Activated CD4-positive, alpha-beta T cell treated with anti-CD3 and anti-CD28 coated beads, Interleukin-2, amount 50 U/mL, for 1 hour (primary cell): ENCODE results near the gene INPP5A.
"Not testable (repeated sequence)": the region's sequence is repeated elsewhere in the genome, so short reads cannot be mapped to it uniquely, and the experiment has no call there.

Source experiments
- DNase-seq: peaks from one replicate; pipeline ENCODE4 v3.0.0-alpha.2; 2020

INPP5A gene

GRCh38 chr10:132584081-132584480, 46.5 kb downstream of the INPP5A start:
- no peak for DNase-seq

GRCh38 chr10:132585732-132586722, 48.4 kb downstream of the INPP5A start:
- DNase-seq, result no peak

- no peak for DNase-seq
Measured at GRCh38 chr10:132586739-132587138, 49.2 kb downstream of the INPP5A start.

- DNase-seq, result no peak
Measured at GRCh38 chr10:132587175-132587574, 49.6 kb downstream of the INPP5A start.

GRCh38 chr10:132588301-132589013, 50.9 kb downstream of the INPP5A start:
- DNase-seq, result no peak

- no peak for DNase-seq
Measured at GRCh38 chr10:132589015-132589414, 51.4 kb downstream of the INPP5A start.

GRCh38 chr10:132589681-132590080, 52.1 kb downstream of the INPP5A start:
- no peak for DNase-seq

- no peak for DNase-seq
Measured at GRCh38 chr10:132590094-132590751, 52.6 kb downstream of the INPP5A start.

GRCh38 chr10:132590752-132591121, 53.1 kb downstream of the INPP5A start:
- DNase-seq, result no peak

- DNase-seq, result no peak
Measured at GRCh38 chr10:132591166-132591971, 53.8 kb downstream of the INPP5A start.

- DNase-seq, result no peak
Measured at GRCh38 chr10:132592790-132593383, 55.3 kb downstream of the INPP5A start.

- no peak for DNase-seq
Measured at GRCh38 chr10:132593389-132593788, 55.8 kb downstream of the INPP5A start.

- no peak for DNase-seq
Measured at GRCh38 chr10:132593900-132594876, 56.6 kb downstream of the INPP5A start.

GRCh38 chr10:132595021-132595420, 57.4 kb downstream of the INPP5A start:
- DNase-seq, result no peak

GRCh38 chr10:132595854-132596253, 58.3 kb downstream of the INPP5A start:
- no peak for DNase-seq

GRCh38 chr10:132596742-132597279, 59.2 kb downstream of the INPP5A start:
- DNase-seq, result no peak

- DNase-seq, result no peak
Measured at GRCh38 chr10:132597654-132598053, 60.1 kb downstream of the INPP5A start.

GRCh38 chr10:132599023-132599618, 61.5 kb downstream of the INPP5A start:
- DNase-seq, result not testable (repeated sequence)

- no peak for DNase-seq
Measured at GRCh38 chr10:132599732-132600131, 62.1 kb downstream of the INPP5A start.

- no peak for DNase-seq
Measured at GRCh38 chr10:132600416-132600815, 62.8 kb downstream of the INPP5A start.
